ENCODE data around the gene ZNF766.
"Not testable (repeated sequence)": the region's sequence is repeated elsewhere in the genome, so short reads cannot be mapped to it uniquely, and the experiment has no call there.

ZNF766 gene

DNA sequence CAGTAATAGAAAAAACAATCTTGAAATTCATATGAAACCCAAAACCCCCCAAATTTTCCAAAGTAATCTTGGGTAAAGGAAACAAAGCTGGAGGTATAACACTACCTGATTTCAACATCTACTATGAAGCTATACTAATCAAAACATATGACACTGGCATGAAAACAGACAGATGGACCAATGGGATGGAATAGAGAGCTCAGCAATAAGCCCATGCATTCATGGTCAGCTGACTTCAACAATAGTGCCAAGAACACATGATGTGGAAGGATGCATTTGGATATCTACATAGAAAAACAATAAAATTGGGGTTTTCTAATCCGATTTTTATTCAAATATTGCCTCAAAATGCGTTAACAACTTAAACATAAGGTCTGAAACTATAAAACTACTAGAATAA is 32.2 kb upstream of the ZNF766 start:
- TF ChIP-seq, protein P1, sequence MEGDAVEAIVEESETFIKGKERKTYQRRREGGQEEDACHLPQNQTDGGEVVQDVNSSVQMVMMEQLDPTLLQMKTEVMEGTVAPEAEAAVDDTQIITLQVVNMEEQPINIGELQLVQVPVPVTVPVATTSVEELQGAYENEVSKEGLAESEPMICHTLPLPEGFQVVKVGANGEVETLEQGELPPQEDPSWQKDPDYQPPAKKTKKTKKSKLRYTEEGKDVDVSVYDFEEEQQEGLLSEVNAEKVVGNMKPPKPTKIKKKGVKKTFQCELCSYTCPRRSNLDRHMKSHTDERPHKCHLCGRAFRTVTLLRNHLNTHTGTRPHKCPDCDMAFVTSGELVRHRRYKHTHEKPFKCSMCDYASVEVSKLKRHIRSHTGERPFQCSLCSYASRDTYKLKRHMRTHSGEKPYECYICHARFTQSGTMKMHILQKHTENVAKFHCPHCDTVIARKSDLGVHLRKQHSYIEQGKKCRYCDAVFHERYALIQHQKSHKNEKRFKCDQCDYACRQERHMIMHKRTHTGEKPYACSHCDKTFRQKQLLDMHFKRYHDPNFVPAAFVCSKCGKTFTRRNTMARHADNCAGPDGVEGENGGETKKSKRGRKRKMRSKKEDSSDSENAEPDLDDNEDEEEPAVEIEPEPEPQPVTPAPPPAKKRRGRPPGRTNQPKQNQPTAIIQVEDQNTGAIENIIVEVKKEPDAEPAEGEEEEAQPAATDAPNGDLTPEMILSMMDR (IDR thresholded peaks at IDR 0.05; ENCODE audit: control insufficient read depth, extremely low read depth, insufficient read depth) = no peak
- no peak overlapping the region for H3K4me3 ChIP-seq (ENCODE audit: low read depth, low read length)
- DNase-seq (ENCODE audit: low read depth) = no peak

DNA sequence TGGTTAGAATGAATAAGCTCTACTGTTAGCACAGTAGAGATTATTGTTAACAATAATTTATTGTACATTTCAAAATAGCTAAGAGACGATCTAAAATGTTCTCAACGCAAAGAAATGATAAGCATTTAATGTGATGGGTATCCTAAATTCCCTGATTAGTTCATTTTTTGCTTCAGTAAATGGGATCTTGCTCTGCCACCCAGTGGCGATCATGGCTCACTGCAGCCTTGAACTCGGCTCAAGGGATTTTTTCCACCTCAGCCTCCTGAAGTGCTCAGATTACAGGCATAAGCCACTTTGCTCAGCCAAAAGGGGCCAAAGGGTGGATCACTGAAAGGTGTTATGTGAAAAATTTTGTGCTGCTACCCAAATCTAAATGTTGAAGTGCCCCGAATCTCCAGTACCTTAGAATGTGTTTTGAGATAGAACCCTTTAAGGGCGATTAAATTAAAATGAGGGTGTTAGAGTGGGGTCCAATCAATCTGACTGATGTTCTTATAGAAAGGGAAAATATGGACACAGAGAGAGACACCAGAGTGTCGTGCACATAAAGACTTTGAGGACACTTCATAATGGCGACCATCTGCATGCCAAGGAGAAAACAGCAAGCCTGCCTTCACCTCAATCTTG is 31.5 kb upstream of the ZNF766 start:
- TF ChIP-seq, protein P1 (IDR thresholded peaks at IDR 0.05; ENCODE audit: control insufficient read depth, extremely low read depth, insufficient read depth) = peak; percentile 91
- no peak overlapping the region for H3K4me3 ChIP-seq (ENCODE audit: low read depth, low read length)
- DNase-seq (ENCODE audit: low read depth) = peak; percentile 21

DNA sequence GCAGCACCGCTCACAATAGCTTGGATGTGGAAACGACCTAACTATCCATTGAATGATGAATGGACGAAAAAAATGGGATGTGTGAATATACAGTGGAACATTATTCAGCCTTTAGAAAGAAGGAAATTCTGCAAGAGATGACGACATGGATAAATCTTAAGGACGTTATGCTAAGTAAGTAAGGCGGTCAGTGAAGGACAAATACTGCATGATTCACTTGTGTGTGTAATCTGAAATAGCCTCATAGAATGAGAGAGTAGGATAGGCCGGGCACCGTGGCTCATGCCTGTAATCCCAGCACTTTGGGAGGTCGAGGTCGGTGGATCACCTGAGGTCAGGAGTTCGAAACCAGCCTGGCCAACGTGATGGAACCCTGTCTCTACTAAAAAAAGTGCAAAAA is 25.4 kb upstream of the ZNF766 start:
- DNase-seq (ENCODE audit: low read depth) = no peak
- TF ChIP-seq, protein P1 (IDR thresholded peaks at IDR 0.05; ENCODE audit: control insufficient read depth, extremely low read depth, insufficient read depth) = no peak
- H3K4me3 ChIP-seq (ENCODE audit: low read depth, low read length) = no peak overlapping the region

DNA sequence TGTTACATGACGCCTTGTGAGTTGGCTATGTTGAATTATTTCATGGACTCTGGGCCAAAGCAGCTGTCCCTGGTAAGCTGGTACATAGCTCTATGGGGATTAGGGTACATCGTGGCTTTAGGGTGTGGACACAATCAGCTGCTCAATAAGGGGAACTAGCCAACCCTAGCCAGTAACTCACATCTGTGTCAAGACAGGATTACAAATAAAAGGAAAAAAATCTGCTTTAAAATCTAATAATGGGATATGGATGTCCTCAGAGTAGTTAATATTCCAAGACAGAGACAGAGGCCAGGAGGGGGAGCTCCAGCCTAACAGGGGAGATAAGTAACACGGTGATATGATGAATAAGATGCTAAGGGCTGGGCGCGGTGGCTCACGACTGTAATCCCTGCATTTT is 21.1 kb upstream of the ZNF766 start:
- no peak overlapping the region for H3K4me3 ChIP-seq (ENCODE audit: low read depth, low read length)
- TF ChIP-seq, protein P1 (IDR thresholded peaks at IDR 0.05; ENCODE audit: control insufficient read depth, extremely low read depth, insufficient read depth) = peak; percentile 61
- DNase-seq (ENCODE audit: low read depth) = peak; percentile 39

- DNase-seq (ENCODE audit: low read depth) = no peak
- TF ChIP-seq, protein P1 (IDR thresholded peaks at IDR 0.05; ENCODE audit: control insufficient read depth, extremely low read depth, insufficient read depth) = no peak
- H3K4me3 ChIP-seq (ENCODE audit: low read depth, low read length) = no peak overlapping the region
These were observed 11.0 kb upstream of the ZNF766 start for GRCh38 chr19:52258426-52258825.

DNA sequence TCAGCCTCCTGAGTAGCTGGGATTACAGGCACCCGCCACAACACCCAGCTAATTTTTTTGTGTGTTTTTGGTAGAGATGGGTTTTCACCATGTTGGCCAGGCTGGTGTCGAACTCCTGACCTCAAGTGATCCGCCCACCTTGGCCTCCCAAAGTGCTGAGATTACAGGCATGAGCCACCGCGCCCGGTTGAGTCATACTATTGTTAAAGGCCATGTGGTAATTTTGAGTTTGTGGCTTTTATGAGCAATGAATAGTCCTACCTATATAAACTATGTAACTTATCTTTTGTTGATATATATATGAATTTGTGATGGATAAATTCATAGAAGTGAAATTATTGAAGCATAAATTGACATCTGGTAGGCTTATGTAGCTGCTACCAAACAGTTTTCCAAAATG is 3.8 kb upstream of the ZNF766 start:
- not testable (repeated sequence) for DNase-seq (ENCODE audit: low read depth); H3K4me3 ChIP-seq (ENCODE audit: low read depth, low read length)

GRCh38 chr19:52270266-52270885 is 989 bp downstream of the ZNF766 start:
- TF ChIP-seq, protein P1 (IDR thresholded peaks at IDR 0.05; ENCODE audit: control insufficient read depth, extremely low read depth, insufficient read depth) = no peak
- DNase-seq (ENCODE audit: low read depth) = no peak
- peak overlapping the region; percentile 90 for H3K4me3 ChIP-seq (ENCODE audit: low read depth, low read length)

All from LNCaP clone FGC (cell line).